Breast epithelium (tissue), 4 donors: ENCODE data around the gene ECEL1. TPM values are rescaled to one million over a fixed set of nuclear protein-coding genes. Genes with fewer than 3 reads are reported as not detected.
A peak's percentile ranks its signal among the peaks of the same experiment; 100 is the strongest.

Experiments used
- DNase-seq, 2 donors: peaks; one replicate each; pipeline ENCODE4 v3.0.0-alpha.2; 2019; ENCODE audit warnings: low spot score in 2 of 2
- H3K27ac ChIP-seq, 2 donors: fragments of 200-600 bp; sonication (generic) in 1 of 2; one replicate each; pipeline ENCODE4 v1.5.1; 2016 to 2019; ENCODE audit warnings: mild to moderate bottlenecking in 1 of 2
- H3K27me3 ChIP-seq, 2 donors: fragments of 200-600 bp; sonication (generic) in 1 of 2; one replicate each; pipeline versions ENCODE4 v1.5.1 to v1.6.0; 2017 to 2019; ENCODE audit warnings: control low read depth in 1 of 2, mild to moderate bottlenecking in 1 of 2
- H3K36me3 ChIP-seq: fragments of 200-600 bp; one replicate; pipeline ENCODE4 v1.5.1; 2019
- H3K4me1 ChIP-seq, 2 donors: fragments of 200-600 bp; sonication (generic); one replicate each; pipeline ENCODE4 v1.5.1; 2016 to 2019; ENCODE audit warnings: control low read depth in 1 of 2
- H3K4me3 ChIP-seq, 3 donors: fragments of 200-600 bp; sonication (generic); 1 replicate in 2 of 3; 2 replicates in 1 of 3; pipeline ENCODE4 v1.5.1; 2016 to 2019; ENCODE audit warnings: mild to moderate bottlenecking in 3 of 3, moderate library complexity in 2 of 3
- H3K9me3 ChIP-seq, 2 donors: fragments of 200-600 bp; sonication (generic) in 1 of 2; one replicate each; pipeline ENCODE4 v1.5.1; 2016 to 2019; ENCODE audit warnings: control low read depth in 1 of 2
- POLR2A ChIP-seq: fragments of 450-650 bp; IDR thresholded peaks from one replicate; pipeline ENCODE4 v1.6.1; 2016; ENCODE audit warnings: antibody characterized with exemption, mild to moderate bottlenecking, moderate library complexity
- POLR2AphosphoS5 ChIP-seq, 3 donors: sonication (generic); formaldehyde crosslinking; IDR thresholded peaks; one replicate each; pipeline ENCODE4 v1.6.1; 2017; ENCODE audit warnings: antibody characterized with exemption in 3 of 3
- intact Hi-C: fragments of 100-400 bp; cut with DNase I; formaldehyde crosslinking; loops from one replicate; pipeline ENCODE4 v1.15.1; 2023; ENCODE audit warnings: low total_unique reads
- total RNA-seq, 3 donors: library from RNA; depleted of rRNA; stranded (reverse); fragments of >200 nt; gene quantifications; one replicate each; pipeline ENCODE4 v1.1.0, GENCODE V29; 2016
- TF ChIP-seq, protein P1 (sequence below), 3 donors: fragments of 450-650 bp; IDR thresholded peaks; one replicate each; pipeline ENCODE4 v1.5.1; 2016 to 2017; ENCODE audit warnings: antibody characterized with exemption in 3 of 3, mild to moderate bottlenecking in 3 of 3, moderate library complexity in 3 of 3

ECEL1 gene
- total RNA-seq, 3 donors from 2014 or later = 0.15 to 2.3 (median 0.48) TPM

DNA sequence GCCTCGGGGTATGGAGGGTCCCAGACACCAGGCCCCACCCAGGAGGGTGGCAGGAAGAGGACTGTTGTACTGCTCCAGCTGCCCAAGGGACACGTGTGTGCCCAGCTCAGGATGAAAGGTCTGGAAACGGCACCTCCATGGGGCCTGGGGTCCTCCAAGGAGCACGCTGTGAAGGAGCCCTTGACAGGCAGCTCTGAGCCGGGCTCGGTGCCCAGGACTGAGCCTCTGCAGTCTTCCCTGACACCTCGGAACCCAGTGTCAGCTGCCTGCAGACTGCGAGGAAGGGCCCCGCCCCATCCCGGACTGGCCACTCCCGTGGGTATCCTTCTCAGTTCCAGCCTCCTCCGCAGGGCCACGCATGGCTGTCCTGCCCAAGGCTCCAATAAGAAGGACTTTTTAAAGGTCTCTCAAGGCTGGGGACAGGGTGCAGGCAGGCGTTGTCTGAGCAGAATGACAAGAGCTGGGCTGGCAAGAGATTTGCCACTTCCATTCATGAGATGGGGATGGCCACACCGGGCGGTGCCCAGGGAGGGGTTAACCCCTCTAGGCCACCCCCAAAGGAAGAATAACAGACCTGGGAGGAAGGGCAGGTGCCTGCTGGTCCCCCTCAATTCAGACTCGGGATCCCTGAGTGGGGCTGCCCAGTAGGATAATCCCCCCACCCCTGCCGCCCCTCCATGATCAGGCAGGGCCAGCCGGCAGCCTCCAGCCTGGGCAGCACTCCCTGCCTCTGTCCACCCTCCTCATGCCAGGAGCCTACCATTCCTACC, 8.9 kb downstream of the ECEL1 start:
- Histone ChIP-seq H3K4me1 (no peaks in the 10 kb centered on the region), H3K9me3 (no peaks in the 10 kb centered on the region), H3K4me3 (no peak overlapping the region), H3K27me3 (peaks cover 0 to 35% of the 10 kb centered on the region in 2 donors), H3K36me3 (no peaks in the 10 kb centered on the region), H3K27ac (no peak overlapping the region)
- TF ChIP-seq POLR2A (no peak), POLR2AphosphoS5 (IDR thresholded peaks at IDR 0.05) (no peak)
- TF ChIP-seq, protein P1, sequence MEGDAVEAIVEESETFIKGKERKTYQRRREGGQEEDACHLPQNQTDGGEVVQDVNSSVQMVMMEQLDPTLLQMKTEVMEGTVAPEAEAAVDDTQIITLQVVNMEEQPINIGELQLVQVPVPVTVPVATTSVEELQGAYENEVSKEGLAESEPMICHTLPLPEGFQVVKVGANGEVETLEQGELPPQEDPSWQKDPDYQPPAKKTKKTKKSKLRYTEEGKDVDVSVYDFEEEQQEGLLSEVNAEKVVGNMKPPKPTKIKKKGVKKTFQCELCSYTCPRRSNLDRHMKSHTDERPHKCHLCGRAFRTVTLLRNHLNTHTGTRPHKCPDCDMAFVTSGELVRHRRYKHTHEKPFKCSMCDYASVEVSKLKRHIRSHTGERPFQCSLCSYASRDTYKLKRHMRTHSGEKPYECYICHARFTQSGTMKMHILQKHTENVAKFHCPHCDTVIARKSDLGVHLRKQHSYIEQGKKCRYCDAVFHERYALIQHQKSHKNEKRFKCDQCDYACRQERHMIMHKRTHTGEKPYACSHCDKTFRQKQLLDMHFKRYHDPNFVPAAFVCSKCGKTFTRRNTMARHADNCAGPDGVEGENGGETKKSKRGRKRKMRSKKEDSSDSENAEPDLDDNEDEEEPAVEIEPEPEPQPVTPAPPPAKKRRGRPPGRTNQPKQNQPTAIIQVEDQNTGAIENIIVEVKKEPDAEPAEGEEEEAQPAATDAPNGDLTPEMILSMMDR (IDR thresholded peaks at IDR 0.05) = no peak
- intact Hi-C loops = no loop called here
- DNase-seq = no peak

DNA sequence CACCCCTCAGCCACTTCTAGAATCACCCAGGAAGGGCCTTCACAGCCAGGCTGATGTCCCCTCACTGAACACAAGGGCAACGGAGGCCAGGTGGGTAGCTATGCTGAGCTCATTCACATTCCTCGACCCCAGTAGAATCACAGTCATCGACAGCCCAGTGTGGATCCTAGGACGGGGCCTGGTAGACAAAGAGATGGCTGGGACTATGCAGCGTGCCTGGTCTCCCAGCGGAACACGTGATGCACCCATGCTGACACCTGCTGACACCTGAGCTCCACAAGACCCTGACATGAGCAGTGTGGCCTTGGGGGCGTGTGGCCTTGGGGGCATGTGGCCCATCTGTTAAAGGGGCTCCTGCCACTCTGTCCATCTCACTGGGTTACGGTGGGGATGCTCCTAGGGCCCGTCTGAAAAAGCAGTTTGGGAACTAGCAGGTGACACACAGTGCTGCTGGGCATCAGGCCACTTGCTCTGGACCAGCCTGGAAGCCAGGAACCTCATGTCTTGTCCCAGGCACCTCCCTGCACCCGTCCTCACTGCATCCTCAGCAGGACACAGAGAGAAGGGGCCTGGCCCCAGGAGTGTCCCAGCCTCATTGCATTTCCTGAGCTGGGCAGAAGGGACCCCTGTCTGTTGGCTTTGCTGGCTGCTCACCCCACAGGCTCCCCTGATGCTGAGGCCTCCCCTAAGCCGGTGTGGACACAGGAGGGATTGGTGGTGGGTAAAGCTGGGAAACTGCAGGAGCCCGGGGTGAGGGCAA, 9.7 kb downstream of the ECEL1 start:
- DNase-seq = peak in 1 of 2 donors; percentile 45
- no peak overlapping the region for H3K27ac ChIP-seq
- TF ChIP-seq POLR2A (no peak), POLR2AphosphoS5 (IDR thresholded peaks at IDR 0.05) (no peak)
- TF ChIP-seq, protein P1 (IDR thresholded peaks at IDR 0.05) = no peak
- no peaks in the 10 kb centered on the region for H3K9me3 ChIP-seq
- no peaks in the 10 kb centered on the region for H3K36me3 ChIP-seq
- peaks cover 0 to 33% of the 10 kb centered on the region in 2 donors for H3K27me3 ChIP-seq
- H3K4me1 ChIP-seq = no peaks in the 10 kb centered on the region
- no peak overlapping the region for H3K4me3 ChIP-seq
- intact Hi-C loops = no loop called here

DNA sequence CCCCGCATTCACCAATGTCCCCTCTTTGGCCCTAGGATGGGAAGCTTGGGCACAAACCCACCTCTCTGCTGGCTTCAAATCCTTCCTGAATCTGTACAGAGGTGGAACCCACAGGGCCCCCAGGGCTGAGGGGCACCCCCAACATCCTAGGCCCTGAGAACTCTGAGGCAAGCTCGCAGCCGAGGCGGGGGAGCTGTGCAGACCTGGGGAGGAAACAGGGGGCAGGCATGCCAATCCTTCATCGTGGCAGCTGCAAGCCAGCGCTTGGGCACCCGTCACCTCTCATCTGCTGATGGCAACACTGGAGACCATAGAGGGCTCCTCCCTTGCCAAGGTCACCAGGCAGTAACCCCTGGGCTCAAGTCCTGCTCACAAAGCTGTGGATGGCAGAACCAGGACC, 10.8 kb downstream of the ECEL1 start:
- Histone ChIP-seq H3K27me3 (peaks cover 0 to 26% of the 10 kb centered on the region in 2 donors), H3K36me3 (no peaks in the 10 kb centered on the region), H3K4me3 (no peak overlapping the region), H3K9me3 (no peaks in the 10 kb centered on the region), H3K27ac (no peak overlapping the region), H3K4me1 (no peaks in the 10 kb centered on the region)
- no peak for TF ChIP-seq POLR2A
- no peak for DNase-seq
- intact Hi-C loops = no loop called here

DNA sequence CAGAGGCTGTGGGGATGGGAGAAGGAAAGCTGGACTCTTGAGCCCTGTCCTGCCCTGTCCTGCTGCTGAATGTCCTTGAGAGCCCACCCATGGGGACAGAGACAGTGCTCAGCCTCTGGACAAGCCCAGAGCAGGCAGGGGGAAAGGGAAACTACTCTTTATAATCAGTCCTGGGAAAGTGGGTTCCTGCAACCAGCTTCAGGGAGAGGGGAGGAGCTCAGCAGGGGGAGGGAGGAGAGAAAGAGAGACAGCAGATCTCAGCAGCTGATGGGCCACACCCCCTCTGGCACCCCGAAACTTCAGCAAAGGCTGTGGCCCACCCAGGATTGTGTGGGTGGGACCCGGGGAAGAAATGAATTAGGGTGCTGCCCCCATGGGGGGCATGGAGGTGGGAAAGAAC, 11.6 kb downstream of the ECEL1 start:
- no peak overlapping the region for H3K4me3 ChIP-seq
- DNase-seq = no peak
- peaks cover 0 to 19% of the 10 kb centered on the region in 2 donors for H3K27me3 ChIP-seq
- intact Hi-C loops = no loop called here
- no peaks in the 10 kb centered on the region for H3K36me3 ChIP-seq
- no peaks in the 10 kb centered on the region for H3K9me3 ChIP-seq
- TF ChIP-seq, protein P1 (IDR thresholded peaks at IDR 0.05) = no peak
- TF ChIP-seq POLR2A = no peak
- no peak for TF ChIP-seq POLR2AphosphoS5 (IDR thresholded peaks at IDR 0.05)
- H3K4me1 ChIP-seq = no peaks in the 10 kb centered on the region
- no peak overlapping the region for H3K27ac ChIP-seq

DNA sequence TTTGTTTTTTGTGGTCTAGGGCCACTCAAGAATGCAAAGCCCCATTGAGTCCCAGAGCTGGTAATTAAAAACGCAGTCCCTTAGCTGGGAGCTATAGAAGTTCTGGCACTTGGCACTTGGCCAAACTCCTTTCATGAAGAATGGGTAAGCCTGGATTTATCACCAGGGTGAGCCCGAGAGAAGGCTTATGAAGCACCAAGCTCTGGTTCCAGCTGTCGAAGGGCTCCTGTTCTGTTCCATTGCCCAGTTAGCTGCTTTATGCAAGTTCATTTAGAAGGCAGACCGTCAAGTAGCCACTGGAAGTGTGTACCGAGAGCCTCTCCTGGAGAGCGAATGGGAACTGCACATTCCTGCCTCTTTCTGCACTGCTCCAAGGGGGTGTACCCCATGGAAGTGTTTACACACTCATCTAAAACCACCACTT, 14.2 kb downstream of the ECEL1 start:
- H3K4me1 ChIP-seq = no peaks in the 10 kb centered on the region
- TF ChIP-seq, protein P1 (IDR thresholded peaks at IDR 0.05) = no peak
- TF ChIP-seq POLR2AphosphoS5 (IDR thresholded peaks at IDR 0.05) = no peak
- TF ChIP-seq POLR2A = no peak
- no peak for DNase-seq
- H3K27me3 ChIP-seq = peaks cover 0 to 18% of the 10 kb centered on the region in 2 donors
- no peak overlapping the region for H3K4me3 ChIP-seq
- H3K9me3 ChIP-seq = no peaks in the 10 kb centered on the region
- intact Hi-C loops = no loop called here
- no peak overlapping the region for H3K27ac ChIP-seq
- no peaks in the 10 kb centered on the region for H3K36me3 ChIP-seq
